Inflammatory macrophage treated with lipopolysaccharide for 1 hour (primary cell): Measurements from ENCODE around the gene C19orf44.
A peak's percentile ranks its signal among the peaks of the same experiment; 100 is the strongest.

Source experiments
- DNase-seq, 2 donors: peaks; one replicate each; pipeline ENCODE4 v3.0.0-alpha.2; 2020 to 2022

Gene C19orf44

GRCh38 chr19:16518483-16519229 lies 22.5 kb downstream of the C19orf44 start:
- no peak for DNase-seq

GRCh38 chr19:16519230-16519687 lies 23.1 kb downstream of the C19orf44 start:
- DNase-seq = no peak

- no peak for DNase-seq
These were observed 24.1 kb downstream of the C19orf44 start for GRCh38 chr19:16520074-16520973.

- DNase-seq = no peak
These were observed 24.9 kb downstream of the C19orf44 start for GRCh38 chr19:16520986-16521624.

GRCh38 chr19:16521715-16522289 lies 25.6 kb downstream of the C19orf44 start:
- DNase-seq = no peak

- DNase-seq = no peak
These were observed 26.6 kb downstream of the C19orf44 start for GRCh38 chr19:16522559-16523377.

GRCh38 chr19:16524991-16525734 lies 29.0 kb downstream of the C19orf44 start:
- DNase-seq = no peak

GRCh38 chr19:16525751-16526481 lies 29.7 kb downstream of the C19orf44 start:
- DNase-seq = no peak

- DNase-seq = no peak
These were observed 31.2 kb downstream of the C19orf44 start for GRCh38 chr19:16527334-16527935.

GRCh38 chr19:16527971-16528521 lies 31.9 kb downstream of the C19orf44 start:
- peak in 1 of 2 donors; percentile 9 for DNase-seq

GRCh38 chr19:16529466-16530144 lies 33.4 kb downstream of the C19orf44 start:
- no peak for DNase-seq

- DNase-seq = no peak
These were observed 34.6 kb downstream of the C19orf44 start for GRCh38 chr19:16530540-16531379.

- no peak for DNase-seq
These were observed 35.1 kb downstream of the C19orf44 start for GRCh38 chr19:16531380-16531669.

GRCh38 chr19:16532440-16533234 lies 36.4 kb downstream of the C19orf44 start:
- DNase-seq = no peak

GRCh38 chr19:16535381-16535780 lies 39.2 kb downstream of the C19orf44 start:
- no peak for DNase-seq

GRCh38 chr19:16536130-16536529 lies 39.9 kb downstream of the C19orf44 start:
- no peak for DNase-seq

GRCh38 chr19:16537111-16537510 lies 40.9 kb downstream of the C19orf44 start:
- no peak for DNase-seq

GRCh38 chr19:16540948-16541347 lies 44.8 kb downstream of the C19orf44 start:
- no peak for DNase-seq
